Activated T-helper 1 cell treated with anti-CD3 and anti-CD28 coated beads, Interleukin-12 subunit alpha, Interleukin-12 subunit beta, Interleukin-2, Interleukin-4 antibody, amounts not matched to agents 30 ng/mL and 10 ng/mL and 1 ng/mL, durations not matched to agents 14 hours and 24 hours and 36 hours (primary cell): Measurements from ENCODE around the gene COL5A2. TPM values are rescaled to one million over a fixed set of nuclear protein-coding genes. Genes with fewer than 3 reads are reported as not detected.

Experiments used
- DNase-seq: peaks from one replicate; pipeline ENCODE4 v3.0.0; 2021; ENCODE audit warnings: low spot score
- H3K27ac Mint-ChIP-seq: one replicate; pipeline ENCODE4 v1.8.0; 2021; ENCODE audit warnings: mild to moderate bottlenecking, mixed read lengths
- H3K27me3 Mint-ChIP-seq: one replicate; pipeline ENCODE4 v1.8.0; 2022; ENCODE audit warnings: mild to moderate bottlenecking, moderate library complexity, mixed read lengths; ENCODE audit not compliant: insufficient read depth
- H3K36me3 Mint-ChIP-seq: one replicate; pipeline ENCODE4 v1.8.0; 2021; ENCODE audit warnings: low read depth, mixed read lengths
- H3K4me1 Mint-ChIP-seq: one replicate; pipeline ENCODE4 v1.8.0; 2021; ENCODE audit warnings: low read depth, mixed read lengths
- H3K4me3 Mint-ChIP-seq: one replicate; pipeline ENCODE4 v1.8.0; 2021; ENCODE audit warnings: mild to moderate bottlenecking, moderate library complexity, mixed read lengths
- H3K9me3 Mint-ChIP-seq: one replicate; pipeline ENCODE4 v1.8.0; 2021; ENCODE audit warnings: mixed read lengths
- intact Hi-C: fragments of 100-400 bp; cut with micrococcal nuclease; formaldehyde crosslinking; loops from one replicate; pipeline ENCODE4 v1.15.1; 2024
- total RNA-seq: library from RNA; stranded (reverse); gene quantifications from 2 replicates; pipeline ENCODE4 v1.2.3, GENCODE V29; 2022

The COL5A2 gene
- total RNA-seq, 1 donor from 2014 or later, result 0.08 TPM

DNA sequence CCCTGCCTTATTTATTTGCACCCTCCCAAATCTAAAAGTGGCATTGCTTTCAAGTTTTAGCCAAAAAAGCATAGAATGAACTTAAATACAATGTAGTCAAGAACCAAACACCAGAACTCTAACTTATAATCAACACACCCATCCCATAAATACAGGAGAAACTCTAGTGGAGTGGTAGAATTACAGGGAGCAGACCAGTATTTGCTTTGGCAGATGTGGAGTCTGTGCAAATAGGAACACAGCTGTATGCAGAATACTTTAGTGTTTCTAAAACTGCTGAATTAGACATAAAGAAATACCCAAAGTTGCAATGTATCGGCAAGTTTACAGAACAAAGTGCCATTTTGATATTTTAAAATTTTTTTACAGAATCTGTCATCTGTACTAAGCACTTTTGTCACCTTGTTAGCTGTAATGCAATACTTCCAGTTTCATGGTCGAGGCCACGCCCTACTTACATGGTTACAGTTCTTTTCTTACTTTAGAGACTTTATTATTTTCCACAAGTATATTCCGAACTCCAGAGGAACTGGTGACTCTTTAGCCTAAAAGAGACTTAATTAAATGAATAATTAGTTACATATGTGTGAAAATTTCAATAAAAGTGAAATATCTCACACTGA, 23.7 kb upstream of the COL5A2 start:
- no peak for DNase-seq
- no peaks in the 10 kb centered on the region for H3K9me3 Mint-ChIP-seq
- no peaks in the 10 kb centered on the region for H3K36me3 Mint-ChIP-seq
- no peak overlapping the region for H3K4me3 Mint-ChIP-seq
- intact Hi-C loops, result no loop called here
- no peaks in the 10 kb centered on the region for H3K27me3 Mint-ChIP-seq
- no peak overlapping the region for H3K27ac Mint-ChIP-seq
- H3K4me1 Mint-ChIP-seq, result peaks cover 9% of the 10 kb centered on the region

GRCh38 chr2:189199797-189200196, 20.2 kb upstream of the COL5A2 start:
- no peaks in the 10 kb centered on the region for H3K27me3 Mint-ChIP-seq
- H3K4me1 Mint-ChIP-seq, result peaks cover 8% of the 10 kb centered on the region
- H3K9me3 Mint-ChIP-seq, result no peaks in the 10 kb centered on the region
- no peak for DNase-seq
- intact Hi-C loops, result no loop called here
- H3K36me3 Mint-ChIP-seq, result no peaks in the 10 kb centered on the region
- no peak overlapping the region for H3K27ac Mint-ChIP-seq
- no peak overlapping the region for H3K4me3 Mint-ChIP-seq

DNA sequence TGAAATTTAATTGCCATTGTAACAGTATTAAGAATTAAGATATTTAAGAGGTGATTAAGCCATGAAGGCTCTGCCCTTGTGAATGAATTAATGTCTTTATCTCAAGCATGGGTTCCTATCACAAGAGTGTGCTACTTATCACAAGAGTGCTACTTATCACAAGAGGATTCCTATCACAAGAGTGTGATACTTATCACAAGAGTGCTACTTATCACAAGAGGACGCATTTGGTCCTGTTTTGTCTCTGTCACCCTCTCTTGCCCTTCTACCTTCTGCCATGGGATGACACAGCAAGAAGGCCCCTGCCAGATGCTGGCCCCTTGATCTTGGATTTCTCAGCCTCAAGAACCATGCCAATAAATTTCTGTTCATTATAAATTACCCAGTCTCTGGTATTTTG, 13.2 kb upstream of the COL5A2 start:
- Mint-ChIP-seq H3K27ac (no peak overlapping the region), H3K9me3 (no peaks in the 10 kb centered on the region), H3K36me3 (no peaks in the 10 kb centered on the region), H3K4me1 (no peaks in the 10 kb centered on the region), H3K4me3 (no peak overlapping the region), H3K27me3 (no peaks in the 10 kb centered on the region)
- intact Hi-C loops, result no loop called here
- no peak for DNase-seq

DNA sequence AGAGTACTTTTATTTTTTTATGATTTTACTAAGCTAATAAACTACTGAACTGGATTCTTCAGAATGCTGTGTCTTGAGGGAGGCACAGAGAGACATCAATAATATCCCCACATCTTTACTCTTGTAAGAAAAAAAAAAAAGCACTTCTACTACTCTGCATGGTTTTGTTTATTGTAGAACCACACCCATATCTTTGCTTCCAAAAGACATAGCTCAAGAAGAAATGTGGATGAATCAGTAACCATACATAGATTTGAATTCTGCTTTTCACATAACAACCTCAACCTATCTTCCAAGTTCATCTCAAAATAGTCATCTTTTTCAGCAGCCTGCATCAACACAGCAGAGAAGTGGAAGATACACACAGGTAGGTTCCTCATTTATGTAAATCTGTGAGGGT, 12.2 kb upstream of the COL5A2 start:
- Mint-ChIP-seq H3K4me1 (no peaks in the 10 kb centered on the region), H3K36me3 (no peaks in the 10 kb centered on the region), H3K4me3 (no peak overlapping the region), H3K27ac (no peak overlapping the region), H3K9me3 (no peaks in the 10 kb centered on the region), H3K27me3 (no peaks in the 10 kb centered on the region)
- intact Hi-C loops, result no loop called here
- DNase-seq, result no peak

GRCh38 chr2:189190685-189191084, 11.1 kb upstream of the COL5A2 start:
- Mint-ChIP-seq H3K9me3 (no peaks in the 10 kb centered on the region), H3K4me1 (no peaks in the 10 kb centered on the region), H3K4me3 (no peak overlapping the region), H3K27ac (no peak overlapping the region), H3K27me3 (no peaks in the 10 kb centered on the region), H3K36me3 (no peaks in the 10 kb centered on the region)
- DNase-seq, result no peak
- intact Hi-C loops, result no loop called here

GRCh38 chr2:189188115-189188805, 8.7 kb upstream of the COL5A2 start:
- intact Hi-C loops, result no loop called here
- Mint-ChIP-seq H3K27ac (no peak overlapping the region), H3K36me3 (no peaks in the 10 kb centered on the region), H3K4me1 (no peaks in the 10 kb centered on the region), H3K9me3 (no peaks in the 10 kb centered on the region), H3K4me3 (no peak overlapping the region), H3K27me3 (no peaks in the 10 kb centered on the region)
- DNase-seq, result no peak

- no peak for DNase-seq
- H3K27me3 Mint-ChIP-seq, result peaks cover 3% of the 10 kb centered on the region
- intact Hi-C loops, result no loop called here
- H3K36me3 Mint-ChIP-seq, result no peaks in the 10 kb centered on the region
- no peak overlapping the region for H3K4me3 Mint-ChIP-seq
- no peaks in the 10 kb centered on the region for H3K4me1 Mint-ChIP-seq
- no peaks in the 10 kb centered on the region for H3K9me3 Mint-ChIP-seq
- no peak overlapping the region for H3K27ac Mint-ChIP-seq
Measured at GRCh38 chr2:189183170-189183569, 3.6 kb upstream of the COL5A2 start.

GRCh38 chr2:189181706-189182105, 2.1 kb upstream of the COL5A2 start:
- H3K4me3 Mint-ChIP-seq, result no peak overlapping the region
- no peak for DNase-seq
- no peaks in the 10 kb centered on the region for H3K36me3 Mint-ChIP-seq
- intact Hi-C loops, result no loop called here
- no peak overlapping the region for H3K27ac Mint-ChIP-seq
- no peaks in the 10 kb centered on the region for H3K9me3 Mint-ChIP-seq
- H3K4me1 Mint-ChIP-seq, result no peaks in the 10 kb centered on the region
- H3K27me3 Mint-ChIP-seq, result peaks cover 3% of the 10 kb centered on the region

DNA sequence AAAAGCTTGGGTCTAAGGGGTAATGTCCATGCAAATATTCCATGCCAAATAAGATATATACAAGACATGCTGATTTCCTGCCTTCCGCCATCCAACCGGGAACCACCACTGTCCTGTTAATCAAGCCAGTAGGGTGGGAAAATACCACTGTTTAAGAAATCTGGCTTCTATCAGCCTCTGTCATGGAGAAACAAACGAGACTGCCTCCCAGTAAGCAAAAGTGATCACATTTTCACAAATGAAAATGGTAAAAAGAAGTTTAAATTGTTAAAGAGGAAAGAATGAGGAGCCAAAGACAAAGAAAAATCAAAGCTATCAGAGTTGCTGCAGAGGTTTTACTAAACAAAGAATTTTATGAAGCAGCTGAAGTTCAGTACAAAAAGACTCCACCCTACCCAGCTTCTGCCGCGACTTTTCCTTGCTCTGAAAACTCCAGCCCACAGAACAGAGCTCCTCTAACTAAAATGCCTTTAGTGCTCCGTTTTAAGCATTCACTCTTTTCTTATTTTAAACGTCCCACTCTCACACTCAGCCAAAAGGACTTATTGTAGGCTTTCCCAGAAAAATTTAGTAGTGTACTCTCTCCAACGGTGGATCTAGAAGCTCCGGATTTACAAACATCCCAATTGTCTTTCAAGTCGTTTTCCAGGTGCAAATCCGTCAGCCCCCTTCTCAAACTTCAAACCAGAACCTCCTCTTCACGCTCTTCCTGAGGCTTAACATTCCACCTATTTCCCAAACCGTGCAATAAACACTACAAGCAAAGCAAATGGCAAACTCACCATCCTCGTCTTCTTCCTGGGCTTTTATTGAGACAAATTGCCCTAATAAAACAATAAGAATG, 613 bp downstream of the COL5A2 start:
- Mint-ChIP-seq H3K9me3 (no peaks in the 10 kb centered on the region), H3K27ac (no peak overlapping the region), H3K36me3 (no peaks in the 10 kb centered on the region), H3K4me3 (no peak overlapping the region), H3K27me3 (peaks cover 3% of the 10 kb centered on the region), H3K4me1 (no peaks in the 10 kb centered on the region)
- DNase-seq, result no peak
- intact Hi-C loops, result no loop called here

GRCh38 chr2:189178054-189178453, 1.5 kb downstream of the COL5A2 start:
- Mint-ChIP-seq H3K27ac (no peak overlapping the region), H3K4me1 (no peaks in the 10 kb centered on the region), H3K36me3 (no peaks in the 10 kb centered on the region), H3K4me3 (no peak overlapping the region), H3K9me3 (no peaks in the 10 kb centered on the region), H3K27me3 (peaks cover 3% of the 10 kb centered on the region)
- DNase-seq, result no peak
- intact Hi-C loops, result no loop called here

- intact Hi-C loops, result no loop called here
- H3K4me1 Mint-ChIP-seq, result no peaks in the 10 kb centered on the region
- no peak for DNase-seq
- H3K27me3 Mint-ChIP-seq, result peaks cover 3% of the 10 kb centered on the region
- no peaks in the 10 kb centered on the region for H3K36me3 Mint-ChIP-seq
- no peak overlapping the region for H3K27ac Mint-ChIP-seq
- H3K9me3 Mint-ChIP-seq, result no peaks in the 10 kb centered on the region
- H3K4me3 Mint-ChIP-seq, result no peak overlapping the region
Measured at GRCh38 chr2:189177251-189177840, 2.2 kb downstream of the COL5A2 start.

DNA sequence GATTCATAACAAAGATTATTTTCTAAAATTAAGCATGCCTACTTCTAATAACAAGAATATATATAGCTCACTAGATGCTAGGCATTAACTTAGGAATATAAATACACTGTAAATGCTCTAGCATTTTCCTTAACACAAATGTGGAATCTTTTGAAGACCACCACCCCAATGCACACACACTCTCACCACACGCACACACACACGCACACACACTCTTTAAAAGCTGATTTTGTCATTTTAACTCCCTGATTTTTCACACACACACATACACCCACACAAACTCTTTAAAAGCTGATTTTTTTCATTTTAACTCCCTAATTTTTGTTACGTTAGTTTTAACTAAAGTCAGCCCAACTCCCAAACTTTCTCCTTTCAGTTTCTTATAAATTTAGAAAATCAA, 3.0 kb downstream of the COL5A2 start:
- Mint-ChIP-seq H3K27ac (no peak overlapping the region), H3K9me3 (no peaks in the 10 kb centered on the region), H3K27me3 (peaks cover 3% of the 10 kb centered on the region), H3K36me3 (no peaks in the 10 kb centered on the region), H3K4me3 (no peak overlapping the region), H3K4me1 (no peaks in the 10 kb centered on the region)
- intact Hi-C loops, result no loop called here
- DNase-seq, result no peak

DNA sequence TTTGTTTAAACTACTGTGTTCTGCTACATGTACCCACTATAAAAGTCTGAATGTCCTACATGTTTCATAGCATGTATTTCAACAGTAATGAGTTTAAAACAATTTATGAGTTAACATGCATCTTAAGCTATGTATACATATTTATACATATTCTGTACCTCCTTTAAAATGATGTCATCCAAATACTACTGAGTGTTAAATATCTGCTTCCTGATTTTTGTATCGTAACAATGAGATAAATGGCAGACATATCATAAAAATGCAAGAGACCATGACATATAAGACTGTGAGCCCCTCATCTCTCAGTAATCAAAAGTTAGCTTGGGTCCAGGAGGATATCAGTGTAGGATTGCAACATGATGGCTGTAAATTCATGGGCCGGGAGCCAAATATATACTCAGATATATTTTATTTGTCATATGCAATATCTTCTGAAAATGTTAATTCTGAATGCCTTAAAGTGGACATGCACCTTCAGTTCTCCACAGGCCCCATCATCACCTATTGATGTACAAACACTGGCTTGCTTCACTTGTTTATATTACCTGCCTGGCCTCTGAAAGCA, 3.6 kb downstream of the COL5A2 start:
- Mint-ChIP-seq H3K27ac (no peak overlapping the region), H3K9me3 (no peaks in the 10 kb centered on the region), H3K4me1 (no peaks in the 10 kb centered on the region), H3K27me3 (peaks cover 3% of the 10 kb centered on the region), H3K36me3 (no peaks in the 10 kb centered on the region), H3K4me3 (no peak overlapping the region)
- intact Hi-C loops, result no loop called here
- no peak for DNase-seq
